ENCODE data around the gene RAI14.
"Not testable (repeated sequence)": the region's sequence is repeated elsewhere in the genome, so short reads cannot be mapped to it uniquely, and the experiment has no call there.

Gene RAI14

GRCh38 chr5:34778091-34778850 lies 122.1 kb downstream of the RAI14 start:
- CTCF ChIA-PET: no interaction called here

GRCh38 chr5:34783892-34784291 lies 127.8 kb downstream of the RAI14 start:
- DNase-seq (ENCODE audit: extremely low spot score); POLR2A ChIA-PET: not testable (repeated sequence)
- CTCF ChIA-PET: interaction anchor here (0.9 kb wide), 1 partner anchor 19 kb away, joined by 3 read pairs; no protein-coding TSS in a partner anchor

More at GRCh38 chr5:34778091-34778850, 122.1 kb downstream of the RAI14 start:
- POLR2A ChIA-PET: no interaction called here
- no peak for TF ChIP-seq CTCF (IDR thresholded peaks at IDR 0.05; ENCODE audit: control extremely low read depth, extremely low read depth, low read depth, missing control alignments)
- DNase-seq (ENCODE audit: extremely low spot score): no peak

GRCh38 chr5:34787035-34787434 lies 130.9 kb downstream of the RAI14 start:
- no peak for TF ChIP-seq CTCF (IDR thresholded peaks at IDR 0.05; ENCODE audit: control extremely low read depth, extremely low read depth, low read depth, missing control alignments)
- ChIA-PET CTCF (interaction anchor here (1.3 kb wide), 1 partner anchor 109 kb away, joined by 3 read pairs; no protein-coding TSS in a partner anchor), POLR2A (no interaction called here)

GRCh38 chr5:34789021-34789531 lies 132.9 kb downstream of the RAI14 start:
- no peak for TF ChIP-seq CTCF (IDR thresholded peaks at IDR 0.05; ENCODE audit: control extremely low read depth, extremely low read depth, low read depth, missing control alignments)
- ChIA-PET POLR2A (no interaction called here), CTCF (no interaction called here)
- DNase-seq (ENCODE audit: extremely low spot score): no peak

More at GRCh38 chr5:34787035-34787434, 130.9 kb downstream of the RAI14 start:
- DNase-seq (ENCODE audit: extremely low spot score): no peak

- no peak for DNase-seq (ENCODE audit: extremely low spot score)
- TF ChIP-seq CTCF (IDR thresholded peaks at IDR 0.05; ENCODE audit: control extremely low read depth, extremely low read depth, low read depth, missing control alignments): no peak
- ChIA-PET POLR2A (no interaction called here), CTCF (no interaction called here)
Observed at GRCh38 chr5:34789639-34790038, 133.5 kb downstream of the RAI14 start.

- ChIA-PET CTCF (no interaction called here), POLR2A (no interaction called here)
- no peak for DNase-seq (ENCODE audit: extremely low spot score)
- no peak for TF ChIP-seq CTCF (IDR thresholded peaks at IDR 0.05; ENCODE audit: control extremely low read depth, extremely low read depth, low read depth, missing control alignments)
Observed at GRCh38 chr5:34790069-34790468, 133.9 kb downstream of the RAI14 start.

- ChIA-PET POLR2A (no interaction called here), CTCF (no interaction called here)
- DNase-seq (ENCODE audit: extremely low spot score): no peak
- no peak for TF ChIP-seq CTCF (IDR thresholded peaks at IDR 0.05; ENCODE audit: control extremely low read depth, extremely low read depth, low read depth, missing control alignments)
Observed at GRCh38 chr5:34791761-34792244, 135.7 kb downstream of the RAI14 start.

Measured in GM10248 (cell line).